GM18867 (cell line): Measurements from ENCODE around the gene CHRNA10.

ENCODE experiments used
- ATAC-seq: cut with Tn5 transposase; IDR thresholded peaks from one replicate; pipeline ENCODE4 v1.9.1; 2021; ENCODE audit warnings: mild to moderate bottlenecking, moderate library complexity; ENCODE audit not compliant: unreplicated experiment

Gene CHRNA10

GRCh38 chr11:3635641-3636375, 35.4 kb downstream of the CHRNA10 start:
- no peak for ATAC-seq

GRCh38 chr11:3632070-3632660, 39.0 kb downstream of the CHRNA10 start:
- ATAC-seq, result no peak

GRCh38 chr11:3631331-3631730, 39.9 kb downstream of the CHRNA10 start:
- no peak for ATAC-seq

- no peak for ATAC-seq
Measured at GRCh38 chr11:3627291-3627690, 43.9 kb downstream of the CHRNA10 start.

- no peak for ATAC-seq
Measured at GRCh38 chr11:3626250-3626960, 44.8 kb downstream of the CHRNA10 start.

GRCh38 chr11:3623767-3624458, 47.3 kb downstream of the CHRNA10 start:
- ATAC-seq, result no peak

GRCh38 chr11:3623121-3623520, 48.1 kb downstream of the CHRNA10 start:
- ATAC-seq, result no peak

- no peak for ATAC-seq
Measured at GRCh38 chr11:3622521-3622920, 48.7 kb downstream of the CHRNA10 start.

GRCh38 chr11:3617990-3618389, 53.2 kb downstream of the CHRNA10 start:
- ATAC-seq, result no peak

GRCh38 chr11:3616721-3617460, 54.3 kb downstream of the CHRNA10 start:
- ATAC-seq, result no peak

- ATAC-seq, result no peak
Measured at GRCh38 chr11:3615998-3616397, 55.2 kb downstream of the CHRNA10 start.
